Measurements from ENCODE around the gene OPHN1.

Gene OPHN1

DNA sequence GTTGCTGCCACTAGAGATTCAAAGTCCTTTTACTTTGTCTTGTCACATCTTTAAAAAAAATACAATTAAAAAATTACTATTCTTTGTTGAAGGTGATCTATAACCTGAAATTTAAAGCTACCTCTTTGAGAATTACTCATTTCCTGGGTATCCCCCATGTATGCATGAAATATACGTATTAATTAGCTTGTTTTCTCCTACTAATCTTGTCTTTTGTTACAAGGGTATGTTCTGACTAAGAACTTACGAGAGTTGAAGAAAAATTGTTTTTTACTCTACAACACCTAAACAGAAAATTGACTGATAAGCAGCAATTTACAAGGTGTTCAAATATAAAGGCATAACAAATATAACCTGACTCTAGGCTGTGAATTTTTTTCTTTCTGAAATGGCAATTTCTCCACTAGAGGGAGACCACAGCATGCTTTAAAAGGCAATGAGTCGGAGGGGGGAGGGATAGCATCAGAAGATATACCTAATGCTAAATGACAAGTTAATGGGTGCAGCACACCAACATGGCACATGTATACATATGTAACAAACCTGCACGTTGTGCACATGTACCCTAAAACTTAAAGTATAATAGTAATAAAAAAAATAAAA lies 249.6 kb downstream of the OPHN1 start:
- DNase-seq (ENCODE audit: low read depth in 2 of 3, low spot score in 1 of 3): no peak

DNA sequence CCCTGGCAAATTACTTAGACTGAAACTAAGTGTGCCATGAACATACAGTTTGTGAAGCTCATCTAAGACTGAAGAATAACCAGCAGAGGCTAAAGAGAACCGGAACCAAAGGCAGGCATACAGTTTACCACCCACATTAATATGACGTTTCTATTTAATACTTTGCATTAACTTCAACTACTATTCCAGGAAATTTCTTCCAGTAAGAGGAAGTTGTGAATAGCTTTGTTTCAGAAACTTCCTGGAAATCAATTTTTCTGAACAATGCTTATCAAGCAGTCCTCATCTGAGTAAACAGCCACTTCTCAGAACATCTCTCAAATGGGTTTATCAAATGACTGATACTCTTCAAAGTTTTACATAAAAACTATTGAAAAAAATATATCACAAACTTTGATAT lies 252.7 kb downstream of the OPHN1 start:
- DNase-seq (ENCODE audit: low read depth in 2 of 3, low spot score in 1 of 3): no peak

- no peak for DNase-seq (ENCODE audit: low read depth in 2 of 3, low spot score in 1 of 3)
Observed at GRCh38 chrX:68179355-68179754, 253.9 kb downstream of the OPHN1 start.

DNA sequence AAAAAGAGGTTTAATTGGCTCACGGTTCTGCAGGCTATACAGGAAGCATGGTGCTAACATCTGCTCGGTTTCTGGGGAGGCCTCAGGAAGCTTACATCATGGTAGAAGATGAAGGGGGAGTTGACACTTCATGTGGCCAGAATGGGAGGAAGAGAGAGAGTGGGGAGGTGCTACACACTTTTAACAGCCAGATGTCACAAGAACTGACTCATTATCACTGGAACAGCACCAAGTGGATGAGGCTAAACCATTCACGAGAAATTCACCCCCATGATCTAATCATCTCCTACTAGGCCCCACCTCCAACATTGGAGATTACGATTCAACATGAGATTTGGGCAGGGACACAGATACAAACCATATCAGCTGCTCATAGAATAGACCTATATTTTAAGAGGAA lies 255.8 kb downstream of the OPHN1 start:
- DNase-seq (ENCODE audit: low read depth in 2 of 3, low spot score in 1 of 3): no peak

DNA sequence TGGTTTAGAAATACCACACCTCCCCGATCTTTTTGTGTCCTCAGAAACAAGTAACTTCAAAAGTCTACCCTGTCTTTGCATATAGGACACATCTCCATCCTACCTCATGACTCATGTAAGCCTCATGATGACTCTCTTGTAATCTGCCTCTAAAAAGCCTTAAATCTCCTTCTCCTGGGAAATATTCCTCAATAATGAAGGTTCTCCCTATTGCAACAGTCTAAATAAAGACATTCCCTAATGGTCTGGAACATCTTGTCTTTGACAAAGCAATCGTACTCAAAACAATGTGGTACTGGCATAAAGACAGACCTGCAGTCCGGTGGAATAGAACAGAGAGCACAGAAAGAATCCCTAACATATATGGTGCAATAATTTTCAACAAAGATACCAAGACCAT lies 257.7 kb downstream of the OPHN1 start:
- no peak for DNase-seq (ENCODE audit: low read depth in 2 of 3, low spot score in 1 of 3)

GRCh38 chrX:68163441-68163840 lies 269.9 kb downstream of the OPHN1 start:
- DNase-seq (ENCODE audit: low read depth in 2 of 3, low spot score in 1 of 3): no peak

DNA sequence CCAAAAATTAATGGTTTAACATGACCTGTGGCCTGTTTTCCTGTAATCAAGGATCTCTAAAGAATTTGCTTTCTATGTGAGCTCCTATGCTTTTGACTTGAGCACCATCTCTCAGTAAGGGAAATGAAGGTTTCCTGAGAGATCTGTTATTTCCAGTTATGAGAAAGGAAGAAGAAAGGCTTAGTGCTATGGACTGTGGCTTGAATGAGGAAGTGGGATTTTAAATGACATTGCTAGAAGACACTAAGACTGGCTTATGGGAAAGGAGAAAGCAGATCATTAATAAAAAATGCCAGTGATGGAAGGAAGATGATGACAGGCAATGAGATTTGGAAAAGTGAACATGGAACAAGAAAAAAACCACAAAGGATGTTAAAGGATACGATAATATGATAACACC lies 285.4 kb downstream of the OPHN1 start:
- no peak for DNase-seq (ENCODE audit: low read depth in 2 of 3, low spot score in 1 of 3)

DNA sequence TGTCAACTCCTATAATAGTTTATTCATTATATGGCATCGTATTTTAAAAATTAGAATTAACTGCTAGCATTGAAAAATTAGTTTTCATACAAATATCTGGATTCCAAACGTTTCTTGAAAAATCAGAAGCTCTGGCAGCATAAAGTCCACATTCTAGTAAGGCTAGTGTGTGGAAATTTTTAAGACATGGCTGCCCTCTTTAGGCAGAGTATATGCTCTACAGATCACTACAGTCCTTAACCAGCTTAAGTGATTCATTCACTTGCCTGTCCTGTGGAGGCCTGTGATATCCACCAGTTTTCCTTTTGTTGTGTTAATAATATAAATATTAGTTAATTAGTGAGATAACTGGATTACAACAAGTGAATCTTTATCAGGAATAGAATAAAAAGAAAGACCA lies 287.2 kb downstream of the OPHN1 start:
- no peak for DNase-seq (ENCODE audit: low read depth in 2 of 3, low spot score in 1 of 3)

DNA sequence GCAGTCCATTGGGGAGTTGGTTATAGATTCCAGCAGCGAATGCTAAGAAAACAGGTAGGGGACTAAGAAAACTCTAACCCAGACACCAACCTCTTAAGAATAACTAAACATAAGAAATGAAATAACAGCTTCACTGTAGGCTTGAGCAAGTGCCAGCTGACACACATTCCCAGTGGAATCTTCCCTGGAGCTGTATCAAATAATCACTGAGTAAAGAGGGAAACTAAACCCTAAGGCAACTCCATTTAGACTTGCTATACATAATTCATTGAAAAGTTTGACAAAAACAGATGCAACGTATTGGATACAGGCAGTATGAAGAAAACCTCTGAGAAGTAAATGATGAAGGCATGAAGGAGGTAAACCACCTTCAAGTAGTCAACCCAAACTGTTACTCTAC lies 293.5 kb downstream of the OPHN1 start:
- no peak for DNase-seq (ENCODE audit: low read depth in 2 of 3, low spot score in 1 of 3)

- DNase-seq (ENCODE audit: low read depth in 2 of 3, low spot score in 1 of 3): no peak
Observed at GRCh38 chrX:68133181-68133580, 300.1 kb downstream of the OPHN1 start.

DNA sequence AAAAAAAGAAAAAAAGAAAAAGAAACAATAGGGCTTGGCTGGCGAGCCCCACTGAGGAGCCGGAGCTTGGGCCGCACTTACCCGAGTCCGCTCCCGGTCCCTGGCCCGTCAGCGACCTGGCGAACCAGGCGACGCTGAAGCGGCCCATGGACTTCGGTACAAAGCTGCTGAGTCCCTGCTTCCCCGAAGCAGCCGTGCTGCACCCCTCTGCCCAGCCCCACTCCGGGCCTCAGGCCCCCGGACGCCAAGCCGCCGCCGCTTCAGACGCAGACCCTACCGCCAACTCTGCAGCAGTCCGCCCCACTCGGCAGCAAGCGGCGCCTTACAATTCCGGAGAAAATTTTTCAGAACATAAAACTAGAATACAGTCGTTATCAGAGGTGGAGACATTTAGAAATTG lies 300.5 kb downstream of the OPHN1 start:
- DNase-seq (ENCODE audit: low read depth in 2 of 3, low spot score in 1 of 3): no peak

GRCh38 chrX:68121835-68122234 lies 311.5 kb downstream of the OPHN1 start:
- DNase-seq (ENCODE audit: low read depth in 2 of 3, low spot score in 1 of 3): no peak

GRCh38 chrX:68121371-68121770 lies 311.9 kb downstream of the OPHN1 start:
- no peak for DNase-seq (ENCODE audit: low read depth in 2 of 3, low spot score in 1 of 3)

DNA sequence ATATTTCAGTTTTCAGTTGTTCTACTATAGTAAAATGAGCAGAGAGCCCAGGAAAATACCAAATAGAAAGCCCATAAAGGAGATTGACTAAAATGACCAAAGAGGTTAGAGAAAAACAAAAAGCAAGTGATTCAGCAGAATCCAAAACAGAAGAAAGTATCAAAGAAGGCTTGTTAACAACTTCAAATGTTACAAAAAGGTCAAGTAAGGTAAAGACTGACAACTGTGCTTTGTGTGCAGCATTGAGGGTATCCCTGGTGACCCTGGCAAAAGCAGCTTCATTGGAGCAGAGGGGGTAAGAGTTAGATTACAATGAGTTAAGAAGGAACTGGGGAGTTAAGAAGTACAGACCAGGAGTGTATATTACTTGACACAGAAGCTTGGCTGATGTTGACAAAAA lies 317.9 kb downstream of the OPHN1 start:
- no peak for DNase-seq (ENCODE audit: low read depth in 2 of 3, low spot score in 1 of 3)

GRCh38 chrX:68114573-68115129 lies 318.6 kb downstream of the OPHN1 start:
- DNase-seq (ENCODE audit: low read depth in 2 of 3, low spot score in 1 of 3): no peak

GRCh38 chrX:68113837-68114572 lies 319.3 kb downstream of the OPHN1 start:
- no peak for DNase-seq (ENCODE audit: low read depth in 2 of 3, low spot score in 1 of 3)

- no peak for DNase-seq (ENCODE audit: low read depth in 2 of 3, low spot score in 1 of 3)
Observed at GRCh38 chrX:68112321-68112720, 321.0 kb downstream of the OPHN1 start.

DNA sequence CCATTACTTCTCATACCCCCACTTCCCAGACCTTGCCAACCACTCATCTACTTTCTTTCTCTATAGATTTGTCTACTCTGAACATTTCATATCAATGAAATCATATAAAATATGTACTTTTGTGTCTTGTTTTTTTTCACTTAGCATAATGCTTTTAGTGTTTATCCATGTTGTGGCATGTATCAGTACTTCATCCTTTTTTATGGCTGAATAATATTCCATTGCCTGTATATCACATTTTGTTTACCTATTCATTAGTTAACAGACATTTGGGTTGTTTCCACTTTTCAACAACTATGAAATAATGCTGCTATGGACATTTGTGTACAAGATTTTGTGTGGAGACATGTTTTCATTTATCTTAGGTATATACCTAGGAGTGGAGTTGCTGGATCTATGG lies 324.1 kb downstream of the OPHN1 start:
- no peak for DNase-seq (ENCODE audit: low read depth in 2 of 3, low spot score in 1 of 3)

GRCh38 chrX:68098431-68098830 lies 334.9 kb downstream of the OPHN1 start:
- no peak for DNase-seq (ENCODE audit: low read depth in 2 of 3, low spot score in 1 of 3)

- no peak for DNase-seq (ENCODE audit: low read depth in 2 of 3, low spot score in 1 of 3)
Observed at GRCh38 chrX:68090266-68090665, 343.0 kb downstream of the OPHN1 start.

GRCh38 chrX:68087526-68087925 lies 345.8 kb downstream of the OPHN1 start:
- DNase-seq (ENCODE audit: low read depth in 2 of 3, low spot score in 1 of 3): no peak

GRCh38 chrX:68086709-68087108 lies 346.6 kb downstream of the OPHN1 start:
- DNase-seq (ENCODE audit: low read depth in 2 of 3, low spot score in 1 of 3): no peak

- DNase-seq (ENCODE audit: low read depth in 2 of 3, low spot score in 1 of 3): no peak
Observed at GRCh38 chrX:68084765-68085164, 348.5 kb downstream of the OPHN1 start.
